SHP77 (cell line): ENCODE measurements around the gene MADCAM1.
A peak's percentile ranks its signal among the peaks of the same experiment; 100 is the strongest.
"Not testable (repeated sequence)": the region's sequence is repeated elsewhere in the genome, so short reads cannot be mapped to it uniquely, and the experiment has no call there.

Source experiments
- DNase-seq, 2 experiments: peaks; one replicate each; lab custom pipeline; 2025; lab: John Stamatoyannopoulos, UW

The MADCAM1 gene

DNA sequence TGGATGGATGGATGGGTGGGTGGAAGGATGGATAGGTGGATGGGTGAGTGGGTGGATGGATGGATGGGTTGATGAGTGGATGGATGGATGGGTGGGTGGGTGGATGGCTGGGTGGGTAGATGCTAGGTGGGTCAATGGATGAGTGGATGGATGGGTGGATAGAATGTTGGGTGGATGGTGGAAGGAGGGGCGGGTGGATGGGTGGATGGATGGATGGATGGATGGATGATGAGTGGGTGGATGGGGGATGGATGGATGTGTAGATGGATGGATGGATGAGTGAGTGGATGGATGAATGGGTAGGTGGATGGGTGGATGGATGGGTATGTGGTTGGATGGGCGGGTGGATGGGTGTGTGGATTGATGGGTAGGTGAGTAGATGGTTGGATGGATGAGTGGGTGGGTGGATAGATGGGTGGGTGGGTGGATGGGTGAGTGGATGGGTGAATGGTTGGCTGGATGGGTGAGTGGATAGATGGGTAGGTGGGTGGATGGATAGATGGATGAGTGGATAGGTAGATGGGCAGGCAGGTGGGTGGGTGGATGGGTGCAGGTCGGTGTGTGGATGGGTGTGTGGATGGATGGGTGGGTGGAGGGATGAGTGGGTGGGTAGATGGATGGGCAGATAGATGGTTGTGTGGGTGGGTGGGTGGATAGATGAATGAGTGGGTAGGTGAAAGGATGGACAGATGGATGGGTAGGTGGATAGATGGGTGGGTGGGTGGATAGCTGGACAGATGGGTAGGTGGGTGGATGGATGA is 31.1 kb upstream of the MADCAM1 start:
- DNase-seq: no peak

DNA sequence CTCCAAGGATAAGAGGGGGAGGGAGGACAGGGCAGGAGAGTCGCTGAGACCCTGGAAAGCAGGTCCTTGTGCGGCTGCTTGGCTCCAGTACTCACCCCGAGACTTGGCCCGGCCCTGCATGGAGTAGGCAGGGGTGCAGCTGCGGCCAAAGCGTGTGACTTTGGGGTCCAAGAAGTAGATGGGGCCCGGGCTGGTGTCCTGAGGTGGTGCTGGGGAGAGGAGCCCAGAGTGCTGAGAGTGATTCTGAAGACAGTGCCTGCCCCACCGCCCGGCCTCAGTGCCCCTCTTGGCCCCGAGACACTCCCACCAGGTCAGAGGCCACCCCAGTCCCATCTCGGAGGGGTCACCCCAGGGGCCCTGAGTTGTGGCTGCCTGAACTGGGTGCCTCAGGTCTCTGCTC is 28.7 kb upstream of the MADCAM1 start:
- DNase-seq: no peak

DNA sequence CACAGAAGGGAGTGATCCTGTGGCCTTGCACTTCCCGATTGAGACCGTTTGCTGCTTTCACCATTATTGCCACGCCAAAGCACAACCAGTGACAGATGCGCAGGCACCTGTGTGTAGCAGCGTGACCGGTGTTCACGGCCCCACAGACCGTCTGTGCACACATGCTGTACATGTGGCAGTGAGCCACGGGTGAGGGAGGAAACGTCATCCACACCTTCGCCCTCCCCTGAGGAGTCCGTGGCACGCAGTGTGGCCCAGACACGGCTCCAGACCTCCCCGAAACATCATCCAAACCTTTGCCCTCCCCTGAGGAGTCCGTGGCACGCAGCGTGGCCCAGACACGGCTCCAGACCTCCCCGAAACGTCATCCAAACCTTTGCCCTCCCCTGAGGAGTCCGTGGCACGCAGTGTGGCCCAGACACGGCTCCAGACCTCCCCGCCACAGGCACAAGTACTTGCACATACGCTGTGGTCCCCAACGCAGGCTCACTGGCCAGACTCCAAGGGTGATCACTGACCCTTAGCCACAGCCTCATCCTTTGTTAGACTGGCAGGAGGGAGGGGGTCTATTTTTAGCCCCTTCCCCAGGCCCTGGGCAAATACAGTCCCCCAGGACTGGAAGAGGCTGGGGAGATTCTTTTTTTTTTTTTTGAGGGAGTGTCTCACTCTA is 27.6 kb upstream of the MADCAM1 start:
- DNase-seq: no peak

DNA sequence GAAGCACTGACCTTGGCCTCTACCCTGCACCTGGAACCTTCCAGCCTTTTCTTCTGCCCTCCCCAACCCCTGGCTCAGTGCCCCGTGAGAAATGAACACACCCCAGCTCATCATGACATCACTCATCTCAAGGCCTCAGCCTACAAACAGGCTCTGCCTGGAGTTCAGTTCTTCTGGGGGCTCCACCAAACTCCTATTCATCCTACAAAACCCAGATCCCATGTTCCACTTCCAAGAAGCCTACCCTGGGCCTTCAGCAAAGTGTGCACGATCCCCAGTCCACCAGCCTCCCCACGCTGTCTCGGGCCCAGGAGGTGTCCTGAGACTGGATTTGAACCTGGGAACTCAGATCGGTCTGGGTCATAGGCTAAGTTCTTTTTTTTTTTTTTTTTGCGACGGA is 26.5 kb upstream of the MADCAM1 start:
- DNase-seq: no peak

DNA sequence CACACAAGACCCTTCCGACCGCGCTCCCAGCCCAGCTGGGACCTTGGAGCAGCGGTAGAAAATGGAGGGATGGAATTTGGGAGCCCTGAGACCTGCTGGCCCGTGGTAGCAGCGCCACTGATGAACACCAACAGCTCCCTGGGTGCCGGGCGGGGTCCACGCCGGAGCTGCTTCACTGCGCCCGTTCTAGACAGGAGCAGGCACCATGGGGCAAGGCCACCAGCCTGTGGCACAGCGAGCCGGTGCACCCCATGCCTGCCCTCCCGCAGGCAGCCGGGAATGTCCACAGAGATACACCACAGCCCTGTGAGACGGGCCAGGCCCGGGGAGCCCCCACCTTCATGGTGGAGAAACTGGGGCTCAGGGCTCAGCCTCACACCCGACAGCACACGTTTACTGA is 25.6 kb upstream of the MADCAM1 start:
- DNase-seq: no peak

DNA sequence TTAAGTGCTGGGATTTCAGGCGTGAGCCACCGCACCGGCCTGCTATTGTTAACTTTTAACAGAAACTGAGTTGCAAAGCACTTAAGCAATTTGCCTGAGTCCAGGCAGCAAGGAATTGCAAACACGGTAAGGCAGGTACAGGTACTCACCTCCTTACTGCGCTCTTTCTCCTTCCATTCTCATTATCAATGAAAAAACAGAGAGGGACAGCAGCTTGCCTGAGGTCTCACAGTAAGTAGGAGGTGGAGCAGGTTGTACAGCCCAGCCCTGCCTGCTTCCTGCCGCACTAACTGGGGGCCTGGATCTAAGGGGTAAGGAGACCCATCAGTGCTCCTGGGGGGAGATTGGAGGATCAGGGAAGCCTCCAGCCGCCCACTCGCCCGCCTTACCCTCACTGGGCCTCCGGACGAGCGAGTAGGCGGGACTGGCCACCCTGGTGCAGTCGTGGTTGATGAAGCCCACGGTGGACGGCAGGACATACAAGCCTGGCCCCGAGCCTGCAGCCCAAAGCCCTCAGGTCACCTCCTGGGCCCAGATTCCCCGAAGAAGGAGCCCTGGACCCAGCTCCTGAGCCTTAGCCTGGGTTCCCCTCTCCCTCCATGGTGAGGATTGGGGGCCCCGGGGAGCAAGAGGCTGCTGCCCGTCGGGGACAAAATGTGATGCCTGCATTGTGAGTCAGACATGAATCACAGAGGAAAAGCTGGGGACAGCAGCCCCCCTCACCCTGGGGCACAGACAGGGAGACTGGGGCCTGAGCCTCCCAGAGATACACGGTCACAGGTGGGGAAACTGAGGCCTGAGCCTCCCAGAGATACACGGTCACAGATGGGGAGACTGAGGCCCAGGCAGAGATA is 24.1 kb upstream of the MADCAM1 start:
- no peak for DNase-seq

DNA sequence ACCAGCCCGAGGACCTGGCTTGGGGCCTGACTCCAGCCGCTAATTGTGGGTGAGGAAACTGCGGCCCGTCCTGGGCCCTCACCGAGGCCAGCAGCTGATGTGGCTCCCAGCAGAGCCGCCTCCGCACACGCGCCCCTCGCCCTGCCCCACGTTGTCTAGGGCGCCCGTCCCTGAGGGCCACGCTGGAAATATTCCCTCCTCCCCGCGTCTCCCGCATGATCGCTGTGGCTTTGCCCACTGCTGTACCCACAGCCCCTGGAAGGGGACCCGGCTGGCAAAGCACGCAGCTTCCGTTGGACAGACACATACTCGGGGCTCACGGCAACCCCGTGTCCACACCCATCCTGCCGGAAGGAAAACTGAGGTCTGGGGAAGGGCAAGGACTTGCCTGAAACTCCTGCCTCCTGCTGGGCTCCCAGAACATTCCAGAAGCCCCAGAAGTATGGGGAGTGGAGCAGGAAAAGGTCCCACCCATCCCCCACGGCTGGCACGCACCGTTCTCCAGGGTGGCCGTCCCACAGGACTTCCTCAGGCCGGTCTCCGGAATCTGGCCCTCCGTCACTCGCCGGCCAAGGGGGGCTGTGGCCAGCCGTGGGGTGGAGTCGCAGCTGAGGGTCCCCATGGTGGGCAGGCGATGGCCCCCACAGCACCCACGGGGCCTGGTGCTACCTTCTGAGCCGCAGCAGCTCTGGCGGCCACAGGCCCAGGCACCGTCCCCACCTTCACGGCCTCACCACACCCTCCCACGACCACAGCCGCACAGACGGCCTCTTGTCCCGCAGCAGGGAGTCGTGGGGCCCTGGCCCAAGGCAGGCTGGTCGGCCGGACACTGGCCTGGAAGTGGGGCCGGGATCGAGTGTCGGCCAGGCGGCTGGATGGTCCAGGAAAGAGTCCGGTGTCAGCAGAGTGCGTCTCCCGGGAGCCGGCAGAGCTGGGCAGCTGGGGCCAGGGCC is 21.9 kb upstream of the MADCAM1 start:
- DNase-seq: no peak

DNA sequence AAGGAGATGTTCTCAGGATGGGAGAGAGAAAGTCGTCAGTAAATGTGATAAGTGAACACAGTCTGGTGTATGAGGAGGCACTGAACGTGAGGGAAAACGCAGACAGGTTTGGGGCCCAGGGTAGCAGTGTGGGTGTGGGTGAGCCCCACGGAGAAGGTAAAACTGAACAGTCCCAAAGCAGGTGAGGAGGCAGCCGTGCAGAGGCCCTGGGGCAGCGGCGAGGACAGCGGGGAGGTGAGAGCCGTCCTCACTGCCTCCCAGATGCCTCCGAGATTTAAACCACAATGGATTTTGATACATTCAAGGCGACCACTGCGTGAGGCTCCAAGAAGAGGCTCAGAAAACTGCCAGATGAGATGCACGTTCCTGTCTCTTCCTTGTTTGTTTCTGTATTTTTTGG is 20.9 kb upstream of the MADCAM1 start:
- DNase-seq: no peak

DNA sequence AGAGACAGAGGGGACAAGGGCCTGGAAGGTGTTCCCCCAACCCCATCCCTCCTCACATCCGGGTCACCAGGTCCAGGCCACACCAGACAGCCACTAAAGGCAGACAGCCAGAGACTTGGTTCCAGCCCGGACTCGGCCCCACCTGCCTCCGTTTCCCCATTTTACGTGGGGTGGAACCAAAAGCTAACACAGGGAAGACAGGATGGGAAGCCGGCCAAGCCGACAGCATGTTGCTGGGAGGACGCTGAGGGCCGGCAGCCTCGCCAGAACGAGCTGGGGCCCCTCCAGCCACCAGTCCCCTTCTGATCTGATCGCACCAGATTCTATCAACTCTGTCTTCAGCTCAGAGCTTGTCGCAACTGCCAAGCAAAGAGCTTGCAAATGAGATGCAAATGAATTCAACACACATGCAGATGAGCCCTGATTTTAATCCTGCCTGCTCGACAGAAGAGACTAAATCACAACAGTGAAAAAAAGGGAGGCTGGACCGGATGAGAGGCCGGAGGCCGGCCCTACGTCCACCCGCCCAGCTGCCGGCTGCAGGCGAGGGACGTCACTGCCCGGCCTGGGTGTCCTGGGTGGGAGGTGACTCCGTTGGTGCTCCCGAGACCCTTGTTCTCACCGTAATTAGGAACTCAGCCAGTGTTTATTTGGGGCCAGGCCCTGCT is 17.9 kb upstream of the MADCAM1 start:
- no peak for DNase-seq

DNA sequence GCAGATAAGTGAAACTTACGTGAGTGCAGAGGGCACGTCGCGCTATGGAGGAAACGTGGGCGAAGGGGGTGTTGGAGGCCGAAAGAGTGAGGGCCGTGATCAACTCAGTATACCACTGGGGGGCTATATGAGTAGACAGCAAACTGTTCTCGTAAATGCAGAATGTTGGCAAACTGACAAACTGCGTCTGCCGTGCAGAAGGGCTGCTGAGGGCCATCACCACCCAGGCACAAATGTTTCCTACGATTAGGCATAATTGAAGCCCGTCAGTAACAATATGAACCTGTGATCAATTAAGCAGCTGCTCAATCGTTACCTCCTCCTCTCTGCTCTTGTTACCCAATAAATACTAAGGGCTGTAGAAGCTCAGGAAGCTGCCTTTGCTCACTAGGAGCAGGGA is 17.3 kb upstream of the MADCAM1 start:
- no peak for DNase-seq

DNA sequence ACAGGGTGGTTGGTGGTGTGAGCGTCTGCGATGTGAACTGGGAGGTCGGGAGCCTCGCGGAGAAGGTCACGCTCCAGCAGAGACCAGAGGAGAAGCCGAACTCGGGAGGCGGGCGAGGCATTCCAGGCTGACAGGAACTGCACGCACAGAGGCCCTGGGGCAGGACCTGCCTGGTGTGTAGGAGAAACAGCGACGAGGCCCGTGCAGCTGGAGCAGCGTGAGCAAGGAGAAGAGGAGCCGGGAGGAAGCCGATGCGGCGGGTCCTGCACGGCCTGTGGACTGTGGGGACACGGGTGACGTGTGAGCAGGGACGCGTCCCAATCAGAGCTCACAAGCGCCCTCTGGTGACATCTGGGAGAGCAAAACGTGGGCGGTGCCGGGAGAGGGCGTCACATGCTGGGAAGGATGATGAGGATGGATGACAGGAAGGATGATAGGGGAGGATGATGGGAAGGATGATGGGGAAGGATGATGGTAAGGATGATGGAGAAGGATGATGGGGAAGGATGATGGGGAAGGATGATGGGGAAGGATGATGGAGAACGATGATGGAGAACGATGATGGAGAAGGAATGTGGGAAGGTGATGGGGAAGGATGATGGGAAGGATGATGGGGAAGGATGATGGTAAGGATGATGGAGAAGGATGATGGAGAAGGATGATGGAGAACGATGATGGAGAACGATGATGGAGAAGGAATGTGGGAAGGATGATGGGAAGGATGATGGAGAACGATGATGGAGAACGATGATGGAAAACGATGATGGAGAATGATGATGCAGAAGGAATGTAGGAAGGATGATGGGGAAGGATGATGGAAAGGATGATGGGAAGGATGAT is 16.1 kb upstream of the MADCAM1 start:
- peak in 1 of 2 experiments; percentile 19 for DNase-seq

DNA sequence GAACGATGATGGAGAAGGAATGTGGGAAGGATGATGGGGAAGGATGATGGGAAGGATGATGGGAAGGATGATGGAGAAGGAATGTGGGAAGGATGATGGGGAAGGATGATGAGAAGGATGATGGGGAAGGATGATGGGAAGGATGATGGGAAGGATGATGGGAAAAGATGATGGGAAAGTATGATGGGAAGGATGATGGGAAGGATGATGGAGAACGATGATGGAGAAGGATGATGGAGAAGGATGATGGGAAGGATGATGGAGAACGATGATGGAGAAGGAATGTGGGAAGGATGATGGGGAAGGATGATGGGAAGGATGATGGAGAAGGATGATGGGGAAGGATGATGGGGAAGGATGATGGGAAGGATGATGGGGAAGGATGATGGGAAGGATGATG is 15.2 kb upstream of the MADCAM1 start:
- not testable (repeated sequence) for DNase-seq

DNA sequence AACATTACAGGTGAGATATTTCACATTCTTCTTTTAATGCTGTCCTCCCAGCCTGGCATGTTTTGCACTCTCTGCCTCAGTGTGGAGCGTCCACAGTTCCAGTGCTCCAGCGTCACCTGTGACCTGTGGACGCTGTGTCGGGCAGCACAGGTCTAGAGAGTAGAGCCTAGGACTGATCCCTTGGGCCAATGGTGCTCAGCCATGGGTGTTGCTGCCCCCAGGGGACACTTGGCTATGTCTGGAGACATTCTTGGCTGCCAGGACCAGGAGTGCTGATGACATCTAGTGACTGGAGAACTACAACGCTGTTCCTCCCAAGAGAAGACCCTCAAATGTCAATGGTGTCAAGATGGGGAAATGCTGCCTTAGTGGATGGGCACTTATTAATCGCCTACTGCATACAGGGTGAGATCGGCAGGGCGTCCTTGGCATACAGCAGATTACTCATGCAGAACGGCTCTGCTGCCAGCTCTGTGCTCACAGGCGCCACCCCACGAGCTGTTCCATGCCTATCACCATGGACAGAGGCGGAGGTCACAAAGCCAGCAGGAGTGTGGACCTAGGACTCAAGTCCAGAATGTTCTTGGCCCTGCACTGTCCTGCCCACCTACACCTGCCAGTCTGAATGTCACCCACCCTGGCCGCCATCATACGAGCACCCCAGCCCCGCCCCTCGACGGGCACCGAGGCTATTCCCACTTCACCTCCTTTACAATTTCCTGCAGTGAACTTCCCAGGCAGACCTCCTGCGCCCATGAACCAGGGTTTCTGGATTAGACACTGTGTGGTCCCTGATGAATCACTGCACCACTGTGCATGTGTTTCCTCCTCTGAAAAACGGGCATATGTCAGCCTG is 13.9 kb upstream of the MADCAM1 start:
- no peak for DNase-seq

DNA sequence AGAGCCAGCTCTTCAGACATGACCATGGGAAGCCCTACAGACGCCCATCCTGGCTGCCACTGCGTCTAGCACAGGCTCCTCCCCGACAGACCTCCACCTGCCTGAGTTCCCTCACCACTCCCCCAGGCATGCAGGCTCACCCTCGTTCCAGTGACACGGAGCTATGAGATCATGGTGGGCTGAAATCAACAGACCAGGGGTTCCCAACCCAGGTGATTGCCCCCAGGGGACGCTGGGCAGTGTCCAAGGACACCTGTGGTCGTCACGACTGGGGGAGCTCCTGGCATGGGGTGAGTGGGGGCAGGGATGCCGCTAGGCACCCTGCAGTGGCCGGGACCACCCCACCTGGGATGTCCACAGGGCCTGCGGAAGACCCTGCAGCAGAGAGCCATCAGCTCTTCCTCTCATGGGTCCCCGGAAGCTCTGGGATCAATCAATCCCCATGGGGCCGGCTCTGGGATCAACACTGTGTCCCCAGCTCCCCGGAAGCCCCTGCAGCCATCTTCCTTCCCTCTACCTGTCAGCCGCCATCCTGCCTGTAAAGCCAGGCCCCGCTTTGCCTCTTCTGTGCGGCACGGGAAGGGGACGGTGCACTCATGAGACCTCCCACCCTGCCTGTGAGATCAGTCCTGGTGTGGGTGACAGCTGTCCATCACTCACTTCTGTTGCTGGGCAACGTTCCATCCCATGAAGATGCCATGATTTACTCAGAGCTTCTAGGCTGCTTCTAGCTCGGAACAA is 12.8 kb upstream of the MADCAM1 start:
- no peak for DNase-seq

DNA sequence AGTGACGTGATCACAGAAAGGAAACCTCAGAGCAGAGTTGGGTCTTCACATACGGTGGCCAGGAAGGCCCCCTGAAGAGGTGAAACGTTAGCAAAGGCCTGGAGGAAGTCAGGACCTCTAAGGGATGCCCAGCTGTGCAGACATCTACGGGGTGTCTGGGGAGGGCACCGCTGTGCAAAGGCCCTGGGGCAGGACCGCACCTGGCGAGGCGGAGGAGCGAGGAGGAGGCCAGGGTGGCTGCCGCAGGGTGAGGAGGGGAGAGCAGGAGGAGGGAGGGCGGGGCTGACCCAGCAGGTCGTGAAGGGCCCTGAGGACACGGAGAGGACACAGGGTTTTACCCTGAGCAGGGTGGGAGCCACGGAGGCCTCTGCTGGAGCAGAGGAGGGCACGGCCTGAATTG is 11.8 kb upstream of the MADCAM1 start:
- no peak for DNase-seq

DNA sequence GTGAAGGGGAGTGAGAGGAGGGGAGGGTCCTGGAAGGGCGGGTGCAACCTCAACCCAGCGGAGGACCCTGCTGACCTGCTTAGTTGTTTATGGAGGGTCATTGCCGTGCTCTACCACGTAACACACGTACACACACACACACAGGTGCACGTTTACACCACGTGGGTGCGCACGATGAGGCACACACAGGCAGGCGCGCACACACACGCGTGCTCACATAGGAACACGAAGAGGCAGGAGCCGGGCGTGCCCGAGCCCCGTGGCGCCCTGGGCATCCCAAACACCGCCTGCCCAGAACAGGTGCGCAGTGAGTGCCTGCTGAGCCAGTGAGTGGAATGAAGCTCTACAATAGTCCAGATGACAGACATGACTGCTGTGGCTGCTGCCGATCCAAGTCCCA is 11.2 kb upstream of the MADCAM1 start:
- no peak for DNase-seq

DNA sequence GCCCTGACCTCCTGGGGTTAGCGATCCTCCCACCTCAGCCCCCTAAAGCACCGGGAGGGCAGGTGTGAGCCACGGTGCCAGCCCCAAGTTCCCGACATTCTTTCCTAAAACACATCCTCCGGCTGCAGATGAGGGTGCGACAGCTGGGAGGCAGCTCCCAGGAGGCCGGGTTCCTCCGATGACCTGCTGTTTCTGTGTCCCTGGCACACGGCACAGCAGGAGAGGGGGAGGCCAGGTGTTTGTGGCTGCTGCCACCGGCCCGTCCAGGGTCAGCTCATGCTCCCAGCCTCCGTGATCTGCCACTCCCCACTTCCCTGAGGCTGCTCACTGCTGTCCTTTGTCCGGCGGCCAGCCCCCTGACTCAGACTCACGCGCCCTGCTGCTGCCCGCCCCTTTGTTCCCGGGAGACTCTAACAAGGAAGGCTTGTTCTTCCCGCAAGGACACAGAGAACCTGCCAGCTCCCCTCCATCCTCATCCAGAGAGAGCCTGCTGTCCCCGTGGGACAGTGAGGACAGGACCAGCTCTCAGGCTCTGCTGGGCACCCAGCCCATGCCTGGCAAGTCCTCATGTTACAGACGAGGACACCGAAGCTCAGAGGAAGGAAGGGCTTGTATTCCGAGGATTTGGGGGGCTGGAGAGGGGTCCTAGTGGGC is 10.6 kb upstream of the MADCAM1 start:
- no peak for DNase-seq
